Activated T-cell treated with anti-CD3 and anti-CD28 coated beads, Interleukin-2, amount 50 U/mL, for 1 hour (primary cell): ENCODE data around the gene SCML1.
A peak's percentile ranks its signal among the peaks of the same experiment; 100 is the strongest.
"Not testable (repeated sequence)": the region's sequence is repeated elsewhere in the genome, so short reads cannot be mapped to it uniquely, and the experiment has no call there.

ENCODE experiments used
- DNase-seq: peaks from one replicate; pipeline ENCODE4 v3.0.0-alpha.2; 2020

Gene SCML1

DNA sequence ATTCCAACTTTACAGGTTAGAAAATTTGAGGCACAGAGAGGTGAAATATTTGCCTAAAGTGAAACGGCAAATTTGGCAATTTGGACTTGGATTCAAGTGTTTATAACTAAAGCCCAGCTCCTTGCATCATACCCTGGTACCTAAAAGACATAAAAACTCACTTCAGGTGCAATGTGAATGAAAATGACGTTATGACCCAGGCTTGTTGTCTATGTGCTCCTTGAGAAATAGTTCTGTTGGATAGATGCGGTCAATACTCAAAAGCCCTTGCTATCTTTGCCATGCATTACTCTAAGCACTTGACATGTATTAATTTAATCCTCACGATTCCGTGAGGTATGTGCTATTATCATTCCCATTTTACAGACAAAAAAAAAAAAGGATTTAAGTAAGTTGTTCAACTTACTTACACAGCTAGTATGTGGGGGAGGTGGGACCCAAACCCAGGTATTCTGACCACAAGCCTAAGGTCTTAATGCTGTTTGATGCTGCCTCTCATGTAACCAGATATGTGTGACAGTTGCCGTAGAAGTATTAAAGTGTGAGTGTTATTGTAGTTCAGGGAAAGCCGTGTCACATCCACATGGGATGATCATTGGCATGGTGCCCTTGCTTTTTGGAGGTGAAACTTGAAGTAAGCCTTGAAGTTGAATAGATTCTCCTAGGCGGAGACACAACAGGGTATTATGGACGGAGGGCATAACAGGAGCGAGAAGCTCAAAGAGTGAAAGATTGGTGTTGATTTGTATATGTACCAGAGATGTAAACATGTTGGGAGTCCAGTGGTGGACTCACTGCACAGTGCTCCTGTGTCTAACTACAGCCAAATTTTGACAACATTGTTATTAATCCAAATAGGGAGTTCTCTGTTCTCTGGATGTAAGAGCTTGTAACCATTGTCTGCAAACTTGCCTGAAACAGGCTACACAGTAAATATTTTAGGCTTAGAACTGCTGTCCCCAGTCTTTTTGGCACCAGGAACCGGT lies 3.1 kb downstream of the SCML1 start:
- no peak for DNase-seq

DNA sequence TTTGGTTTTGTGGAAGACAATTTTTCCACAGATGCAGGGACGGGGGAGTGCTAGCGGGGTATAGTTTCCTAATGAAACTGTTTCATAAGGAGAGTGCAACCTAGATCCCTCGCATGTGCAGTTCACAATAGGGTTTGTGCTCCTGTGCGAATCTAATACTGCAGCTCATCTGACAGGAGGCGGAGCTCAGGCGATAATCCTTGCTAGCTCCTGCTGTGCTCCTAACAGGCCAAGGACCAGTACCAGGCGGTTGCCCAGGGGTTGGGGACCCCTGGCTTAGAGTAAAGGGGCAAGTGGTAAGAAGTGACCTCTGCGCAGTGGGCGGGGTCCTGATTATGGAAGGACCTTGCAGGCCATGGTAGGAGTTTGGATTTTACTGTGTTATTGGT lies 3.8 kb downstream of the SCML1 start:
- no peak for DNase-seq

DNA sequence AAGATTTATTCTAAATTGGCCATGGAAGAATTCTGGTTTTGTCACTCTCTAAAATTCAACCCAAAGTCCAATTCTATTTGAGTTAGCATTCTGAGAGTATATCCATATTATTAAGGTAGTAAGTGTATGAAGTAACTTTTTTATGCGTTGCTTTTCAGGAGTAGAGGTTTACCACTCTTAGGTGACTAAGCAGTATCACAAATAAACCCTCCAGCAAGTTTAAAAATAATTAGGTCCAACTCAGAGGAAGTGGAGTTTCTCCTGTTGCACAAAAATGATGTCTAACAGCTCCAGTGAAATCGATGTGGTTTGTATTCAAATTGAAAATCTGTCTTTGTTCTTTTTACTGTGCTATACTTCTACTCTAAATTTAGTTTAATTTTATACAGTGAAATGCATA lies 6.6 kb downstream of the SCML1 start:
- DNase-seq, result no peak

DNA sequence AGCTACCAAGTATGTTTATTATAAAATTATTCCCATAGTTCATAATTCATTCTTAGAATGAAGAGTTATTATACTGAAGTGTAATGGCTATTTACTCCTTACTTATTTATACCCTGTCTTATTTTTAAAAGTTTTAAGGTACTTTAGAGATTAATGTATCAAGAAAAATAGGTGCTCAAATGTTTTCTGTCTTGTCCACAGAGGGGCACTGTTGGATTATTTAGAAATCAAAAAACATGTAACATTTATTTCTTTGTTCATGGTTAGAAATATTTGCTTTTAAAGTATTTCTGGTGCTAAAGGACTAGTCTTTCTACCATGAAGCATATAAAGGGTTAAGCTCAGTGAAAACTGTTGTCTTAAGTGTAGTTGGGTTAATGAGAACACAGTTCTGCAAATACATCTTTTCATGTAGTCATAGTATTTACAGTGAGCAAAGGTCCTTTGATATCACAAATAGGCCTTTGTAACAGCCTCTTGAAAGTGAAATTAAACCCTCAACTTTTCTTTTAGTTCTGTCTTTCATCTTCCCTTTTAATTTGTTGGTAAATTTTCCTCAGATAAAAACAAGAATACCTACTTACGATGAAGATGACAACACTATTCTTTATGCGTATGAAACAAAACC lies 7.7 kb downstream of the SCML1 start:
- DNase-seq, result no peak

DNA sequence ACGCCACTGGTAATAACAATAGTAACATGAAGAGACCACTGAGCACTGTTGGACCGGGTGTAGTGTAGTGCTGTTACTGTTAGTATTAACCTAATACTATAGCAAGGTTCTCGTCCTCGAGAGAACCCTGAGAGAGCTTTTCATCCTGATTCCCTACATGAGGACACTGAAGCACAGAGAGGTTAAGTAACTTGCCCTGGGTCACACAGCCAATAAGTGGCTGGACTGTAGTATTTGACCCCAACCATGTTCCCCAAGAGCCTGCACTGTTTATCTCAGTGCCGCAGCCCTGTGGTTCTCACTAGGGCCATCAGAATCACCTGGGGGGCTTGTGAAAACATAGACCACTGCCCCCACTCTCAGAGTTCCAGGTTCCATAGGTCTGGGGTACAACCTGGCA lies 10.4 kb downstream of the SCML1 start:
- no peak for DNase-seq

DNA sequence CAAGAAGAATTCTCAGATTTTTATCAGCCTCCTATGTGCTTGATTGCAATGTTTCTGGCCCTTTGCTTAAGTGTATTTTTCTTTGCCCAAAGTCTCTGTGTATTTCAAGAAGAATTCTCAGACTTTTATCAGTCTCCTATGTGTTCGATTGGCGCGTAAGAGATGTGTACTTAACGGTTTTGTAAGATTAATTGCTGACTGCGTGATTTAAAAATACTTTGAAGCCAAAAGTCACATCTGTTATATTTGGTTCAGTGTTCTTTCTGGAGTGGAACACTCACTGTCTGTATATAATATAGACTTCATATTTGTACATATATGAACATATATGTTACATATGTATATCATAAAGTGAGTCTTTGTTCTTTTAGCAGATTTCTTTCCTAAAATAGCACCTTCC lies 11.4 kb downstream of the SCML1 start:
- no peak for DNase-seq

DNA sequence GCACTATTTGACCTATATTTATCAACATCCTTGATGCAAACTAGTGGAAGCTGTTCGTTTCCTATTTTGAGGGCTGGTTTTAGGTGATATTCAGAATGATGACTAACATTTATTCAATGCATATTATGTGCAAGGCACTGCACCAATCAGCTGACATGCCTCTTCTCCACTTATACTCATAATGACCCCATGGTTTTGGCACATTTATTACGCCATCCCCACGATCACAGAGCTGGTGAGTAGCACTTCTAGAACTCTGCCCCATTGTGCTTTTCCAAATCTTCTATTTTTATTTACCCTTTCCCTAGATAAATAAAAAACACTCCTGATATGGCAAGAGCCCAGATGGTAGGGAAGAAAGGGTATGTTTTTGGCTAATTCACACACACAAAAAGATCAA lies 13.1 kb downstream of the SCML1 start:
- DNase-seq, result no peak

DNA sequence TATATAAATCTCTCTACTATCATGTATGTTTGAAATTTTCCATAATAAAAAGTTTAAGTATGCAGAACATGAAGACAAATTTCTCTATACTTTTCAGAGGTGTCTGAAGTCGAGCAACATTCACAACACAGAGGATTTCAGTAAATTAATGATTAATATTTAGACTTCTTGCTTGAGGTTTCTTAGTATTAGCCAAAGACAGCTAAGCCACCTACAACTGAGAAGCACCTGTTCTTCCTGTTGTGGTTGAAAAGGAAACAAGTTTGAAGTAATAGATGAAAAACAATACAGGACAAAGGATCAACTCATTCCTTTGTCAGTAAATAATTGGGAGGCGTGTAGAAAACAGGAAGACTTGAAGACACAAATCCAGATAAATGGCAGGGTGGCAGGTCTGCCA lies 21.1 kb downstream of the SCML1 start:
- no peak for DNase-seq

DNA sequence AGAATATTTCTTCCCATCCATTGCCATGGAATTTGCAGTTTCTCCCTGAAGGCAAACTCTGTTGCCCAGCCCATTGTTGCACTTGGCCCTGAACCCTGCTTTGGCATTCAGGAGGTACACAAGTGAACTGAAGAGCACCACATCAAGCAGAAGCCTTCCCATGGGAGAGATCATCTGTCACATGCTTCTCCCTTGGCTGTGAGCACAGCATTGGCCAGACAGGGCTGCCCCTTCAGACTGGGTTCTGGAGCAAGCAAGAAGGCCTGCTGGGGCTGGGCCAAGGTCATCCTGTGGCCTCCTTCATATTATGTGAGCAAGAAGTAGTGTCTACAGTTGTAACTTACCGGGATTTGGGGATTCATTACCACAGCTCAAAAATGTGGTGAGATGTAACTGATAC lies 22.7 kb downstream of the SCML1 start:
- no peak for DNase-seq

DNA sequence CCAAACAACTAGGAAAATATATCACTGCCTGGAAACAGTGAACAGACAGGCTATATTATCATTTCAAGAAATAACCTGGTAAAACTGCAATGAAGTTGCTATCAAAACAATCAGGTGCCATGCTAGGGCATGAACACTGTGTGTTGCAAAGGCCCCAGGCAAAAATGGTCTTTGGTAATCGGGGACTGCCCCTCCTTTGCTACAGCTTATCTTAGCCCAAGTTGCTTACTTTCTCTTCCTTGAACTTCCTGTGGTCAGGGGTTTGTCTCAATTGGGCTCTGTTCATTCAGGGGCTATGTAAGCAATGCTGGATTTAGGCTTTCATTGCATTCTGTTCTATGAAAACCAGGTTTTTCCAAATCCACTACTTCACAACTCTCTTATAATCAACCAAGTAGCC lies 30.4 kb downstream of the SCML1 start:
- DNase-seq, result no peak

DNA sequence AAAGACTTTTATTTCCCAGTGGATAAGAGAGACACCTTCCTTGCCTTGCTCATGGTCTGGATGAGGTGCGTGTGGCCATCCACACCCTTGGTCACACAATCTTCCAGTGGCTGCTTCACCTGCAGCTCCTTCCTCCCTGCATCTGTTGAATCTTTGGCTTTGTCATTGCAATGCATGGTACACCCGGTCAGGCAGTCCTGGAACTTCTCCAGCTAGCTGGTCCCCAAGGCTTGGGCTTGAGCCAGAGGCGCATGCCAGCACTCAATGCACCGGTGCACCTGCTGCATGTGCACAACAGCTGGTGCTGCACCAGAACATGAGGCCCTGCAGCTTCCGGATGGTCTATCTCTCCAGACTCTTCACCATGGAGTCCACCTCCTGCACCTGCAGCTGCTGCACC lies 31.7 kb downstream of the SCML1 start:
- no peak for DNase-seq

DNA sequence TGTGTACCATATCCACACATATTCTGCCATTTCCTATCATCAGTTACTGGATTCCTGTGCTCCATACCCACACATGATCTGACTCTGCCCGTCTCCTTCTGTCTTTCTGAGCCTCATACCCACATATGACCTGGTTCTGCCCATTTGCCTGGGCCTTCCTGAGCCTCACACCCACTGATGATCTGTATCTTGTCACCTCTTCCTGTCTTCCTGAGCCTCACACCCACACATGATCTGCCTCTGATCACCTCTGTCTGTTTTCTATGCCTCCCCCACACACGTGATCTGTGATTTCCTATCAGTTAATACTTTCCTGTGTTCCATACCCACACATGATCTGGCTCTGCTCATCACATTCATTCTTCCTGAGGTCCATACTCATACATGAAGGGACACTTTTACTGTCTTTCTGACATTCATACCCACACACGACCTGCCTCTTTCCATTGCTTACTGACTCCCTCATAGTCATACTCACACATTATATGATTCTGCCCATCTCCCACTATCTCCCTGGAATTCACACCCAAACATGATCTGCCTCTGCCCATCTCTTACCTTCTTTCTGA lies 32.5 kb downstream of the SCML1 start:
- no peak for DNase-seq

DNA sequence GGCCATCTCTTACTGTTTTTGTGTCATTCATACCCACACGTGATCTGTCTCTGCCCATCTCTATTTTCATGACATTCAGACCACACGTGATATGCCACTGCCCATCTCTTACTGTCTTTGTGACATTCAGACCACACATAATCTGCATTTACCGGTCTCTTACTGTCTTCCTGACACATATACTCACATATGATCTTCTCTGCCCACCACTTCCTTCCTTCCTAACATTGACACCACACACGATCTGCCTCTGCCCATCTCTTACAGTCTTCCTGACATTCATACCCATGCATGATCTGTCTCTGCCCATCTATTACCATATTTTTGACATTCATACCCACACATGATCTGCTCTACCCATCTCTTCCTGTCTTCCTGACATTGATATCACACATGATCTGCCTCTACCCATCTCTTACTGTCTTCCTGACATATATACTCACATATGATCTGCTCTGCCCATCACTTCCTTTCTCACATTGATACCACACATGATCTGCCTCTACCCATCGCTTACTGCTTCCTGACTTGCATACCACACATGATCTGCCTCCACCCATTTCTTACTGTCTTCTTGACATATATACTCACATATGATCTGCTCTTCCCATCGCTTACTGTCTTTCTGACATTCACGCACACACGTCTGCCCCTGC lies 36.1 kb downstream of the SCML1 start:
- no peak for DNase-seq

DNA sequence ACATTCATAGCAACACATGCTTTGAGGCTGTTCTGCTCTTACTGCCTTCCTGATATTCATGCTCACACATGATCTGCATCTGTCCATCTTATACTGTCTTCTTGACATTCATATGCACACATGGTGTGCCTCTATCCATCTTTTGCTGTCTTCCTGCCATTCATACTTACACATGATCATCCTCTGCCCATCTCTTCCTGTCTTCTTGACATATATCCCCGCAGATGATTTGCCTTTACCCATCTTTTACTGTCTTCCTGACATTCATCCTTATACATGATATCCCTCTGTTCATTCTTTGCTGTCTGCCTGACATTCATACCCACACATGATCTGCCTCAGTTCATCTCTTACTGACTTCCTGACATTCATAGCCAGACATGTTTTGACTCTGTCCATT lies 36.8 kb downstream of the SCML1 start:
- DNase-seq, result no peak

DNA sequence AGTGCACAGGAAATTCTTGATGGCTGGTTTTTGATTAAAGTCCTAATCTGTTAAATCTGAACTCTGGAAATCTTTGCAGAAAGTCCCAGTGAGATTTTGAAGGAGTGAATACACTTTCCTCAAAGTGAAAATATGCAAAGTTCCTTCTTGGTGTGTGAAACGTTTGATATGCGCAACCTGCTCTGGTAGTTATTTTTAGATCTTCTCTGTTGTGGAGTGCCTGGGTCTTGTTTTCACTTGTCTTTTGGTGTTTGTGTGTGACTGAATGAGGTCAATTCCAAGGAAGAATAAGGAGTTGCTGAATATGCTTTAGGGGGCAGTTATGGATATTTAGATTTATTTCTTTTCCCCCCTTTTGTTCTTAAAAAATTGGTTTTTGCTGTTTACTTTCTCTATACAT lies 41.7 kb downstream of the SCML1 start:
- DNase-seq, result no peak

DNA sequence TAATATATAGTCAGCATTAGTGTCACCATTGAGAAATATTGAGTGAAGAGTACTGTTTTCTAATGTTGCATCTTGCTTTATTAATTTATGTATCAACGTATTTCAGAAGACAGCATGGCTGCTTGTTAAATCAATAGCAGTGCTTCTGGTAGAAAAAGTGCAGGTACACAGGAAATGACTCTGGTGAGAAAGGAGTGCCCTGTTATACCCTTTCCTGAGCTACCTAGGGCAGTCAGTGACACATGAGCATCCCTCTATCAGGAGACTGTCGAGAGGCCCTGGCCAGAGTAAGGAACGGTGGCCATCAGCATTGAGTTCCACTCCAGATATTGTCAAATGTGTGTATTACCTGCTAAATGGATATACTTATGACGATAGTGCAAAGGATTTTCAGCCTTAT lies 42.1 kb downstream of the SCML1 start:
- DNase-seq, result no peak

DNA sequence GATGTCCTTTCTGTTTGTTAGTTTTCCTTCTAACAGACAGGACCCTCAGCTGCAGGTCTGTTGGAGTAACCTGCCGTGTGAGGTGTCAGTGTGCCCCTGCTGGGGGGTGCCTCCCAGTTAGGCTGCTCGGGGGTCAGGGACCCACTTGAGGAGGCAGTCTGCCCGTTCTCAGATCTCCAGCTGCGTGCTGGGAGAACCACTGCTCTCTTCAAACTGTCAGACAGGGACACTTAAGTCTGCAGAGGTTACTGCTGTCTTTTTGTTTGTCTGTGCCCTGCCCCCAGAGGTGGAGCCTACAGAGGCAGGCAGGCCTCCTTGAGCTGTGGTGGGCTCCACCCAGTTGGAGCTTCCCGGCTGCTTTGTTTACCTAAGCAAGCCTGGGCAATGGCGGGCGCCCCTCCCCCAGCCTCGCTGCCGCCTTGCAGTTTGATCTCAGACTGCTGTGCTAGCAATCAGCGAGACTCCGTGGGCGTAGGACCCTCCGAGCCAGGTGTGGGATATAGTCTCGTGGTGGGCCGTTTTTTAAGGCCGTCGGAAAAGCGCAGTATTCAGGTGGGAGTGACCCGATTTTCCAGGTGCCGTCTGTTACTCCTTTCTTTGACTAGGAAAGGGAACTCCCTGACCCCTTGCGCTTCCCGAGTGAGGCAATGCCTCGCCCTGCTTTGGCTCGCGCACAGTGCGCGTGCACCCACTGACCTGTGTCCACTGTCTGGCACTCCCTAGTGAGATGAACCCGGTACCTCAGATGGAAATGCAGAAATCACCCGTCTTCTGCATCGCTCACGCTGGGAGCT lies 49.5 kb downstream of the SCML1 start:
- not testable (repeated sequence) for DNase-seq

DNA sequence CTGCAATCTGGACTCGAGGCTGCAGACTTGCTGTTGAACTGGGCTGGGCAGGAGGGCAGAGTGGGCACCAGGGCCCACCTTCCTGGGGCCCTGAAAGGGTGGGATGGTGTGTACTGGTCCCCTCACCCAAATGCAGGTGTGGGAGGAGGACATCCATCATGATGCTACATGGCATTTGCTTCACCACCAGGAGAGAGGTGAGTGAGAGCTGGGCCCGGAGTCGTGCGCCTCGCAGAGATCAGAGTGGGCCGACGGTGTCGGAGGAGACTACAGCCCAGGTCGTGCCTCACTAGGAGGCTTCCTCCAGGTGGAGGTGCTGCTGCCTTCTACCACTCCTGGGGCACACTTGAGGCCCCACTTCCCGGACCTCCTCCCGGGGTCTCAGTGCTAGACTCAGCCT lies 50.3 kb downstream of the SCML1 start:
- DNase-seq, result no peak

DNA sequence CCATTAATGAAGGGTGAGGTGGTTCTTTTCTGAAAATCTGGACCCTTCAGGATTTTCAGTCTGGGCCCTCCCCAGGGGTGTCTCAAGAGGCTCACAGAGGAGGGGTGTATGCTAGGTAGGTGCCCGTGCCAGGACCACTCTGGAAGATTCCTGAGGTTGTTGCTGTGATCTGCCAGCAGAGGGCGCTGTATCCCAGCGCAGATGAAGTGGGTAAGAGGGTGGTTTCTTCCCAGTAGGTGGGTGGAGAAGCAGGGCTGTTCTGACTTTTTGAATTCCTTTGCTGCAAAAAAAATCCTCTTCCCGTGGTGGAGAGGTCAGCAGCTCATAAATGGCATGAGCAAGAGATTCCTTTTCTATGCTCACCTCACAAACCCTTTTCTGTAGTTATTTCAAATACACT lies 51.1 kb downstream of the SCML1 start:
- peak; percentile 52 for DNase-seq

DNA sequence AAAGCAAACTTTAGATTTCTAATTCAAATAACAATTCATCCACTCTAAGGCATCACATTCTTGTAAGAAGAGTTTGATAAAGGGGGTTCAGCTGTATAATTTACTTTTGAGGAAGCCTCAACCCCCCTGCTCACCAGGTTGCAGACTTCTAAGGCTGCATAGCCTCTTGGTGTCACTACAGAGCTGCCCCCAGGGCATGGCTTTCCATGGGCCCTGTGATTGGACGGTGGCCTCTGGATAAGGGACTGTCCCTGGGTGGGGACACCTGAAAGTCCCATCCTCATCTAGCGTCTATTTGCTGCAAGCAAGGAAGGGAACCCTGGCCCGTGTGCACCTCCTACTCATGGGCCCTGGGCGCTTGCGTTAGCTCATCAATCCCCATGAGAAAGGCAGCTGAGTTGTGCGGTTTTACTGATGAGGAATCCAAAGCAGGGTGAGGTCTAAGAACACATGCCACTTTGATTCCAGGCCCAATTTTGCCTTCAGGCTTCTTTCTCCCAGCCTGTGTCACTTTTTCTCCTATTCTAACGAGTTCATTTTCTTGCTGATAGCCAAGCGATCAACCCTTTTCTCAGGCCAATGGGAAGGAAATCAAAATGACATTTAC lies 51.8 kb downstream of the SCML1 start:
- DNase-seq, result no peak

DNA sequence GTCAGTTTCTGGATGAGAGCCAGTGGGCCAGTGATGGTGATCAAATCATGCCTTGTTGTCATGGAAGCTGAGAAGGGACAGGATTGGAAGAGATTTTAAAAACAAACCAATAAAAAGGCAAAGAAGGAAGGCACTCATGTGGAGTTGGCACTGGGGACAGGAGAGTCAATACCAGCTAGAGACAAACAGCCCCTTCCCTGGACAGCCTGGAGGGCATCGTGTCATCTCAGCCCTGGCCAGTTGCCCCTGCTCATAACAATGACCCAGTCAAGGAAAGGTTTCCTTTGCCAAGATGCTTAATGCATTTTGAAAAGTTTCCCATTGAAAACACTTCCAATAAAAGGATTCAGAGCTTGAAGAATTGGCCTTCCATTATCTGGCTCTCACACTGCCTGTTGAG lies 55.5 kb downstream of the SCML1 start:
- DNase-seq, result no peak

DNA sequence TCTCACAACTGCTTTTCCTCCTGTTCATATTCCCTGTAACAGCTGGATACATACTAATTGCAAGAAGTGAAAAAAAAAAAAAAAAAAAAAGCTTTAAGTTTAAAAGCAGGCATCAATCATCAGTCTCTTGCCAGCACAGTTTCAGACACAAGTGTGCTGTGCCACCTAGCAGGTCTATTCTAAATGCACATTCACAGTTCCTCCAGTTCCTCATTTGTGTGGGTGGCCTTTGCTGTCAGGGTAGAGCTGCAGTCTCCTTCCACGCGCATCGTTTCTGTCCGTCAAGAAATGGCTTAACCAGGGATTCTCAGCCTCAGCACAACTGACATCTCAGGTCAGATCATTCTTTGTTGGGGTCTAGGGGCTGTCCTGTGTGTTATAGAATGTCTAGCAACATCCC lies 61.6 kb downstream of the SCML1 start:
- no peak for DNase-seq
